C4-2B (cell line): Measurements from ENCODE around the gene DBNL.
"Not testable (repeated sequence)": the region's sequence is repeated elsewhere in the genome, so short reads cannot be mapped to it uniquely, and the experiment has no call there.

Experiments
- H3K27ac ChIP-seq: fragments of 450-650 bp; 2 replicates; pipeline ENCODE4 v1.5.1; 2017
- CTCF ChIP-seq: fragments of 450-650 bp; conservative IDR thresholded peaks from 2 replicates; pipeline ENCODE4 v1.5.1; 2017; ENCODE audit warnings: mild to moderate bottlenecking
- ZFX ChIP-seq: fragments of 450-650 bp; IDR thresholded peaks from 2 replicates; pipeline ENCODE4 v1.6.1; 2017

Gene DBNL

GRCh38 chr7:44039800-44040492, 4.6 kb upstream of the DBNL start:
- not testable (repeated sequence) for H3K27ac ChIP-seq

GRCh38 chr7:44040493-44040891, 4.0 kb upstream of the DBNL start:
- H3K27ac ChIP-seq = not testable (repeated sequence)

- no peak for TF ChIP-seq ZFX
- TF ChIP-seq CTCF = no peak
- no peak overlapping the region for H3K27ac ChIP-seq
Observed at GRCh38 chr7:44042221-44042620, 2.3 kb upstream of the DBNL start.

- TF ChIP-seq CTCF (no peak), ZFX (no peak)
- peak overlapping the region; percentile 90 for H3K27ac ChIP-seq
Observed at GRCh38 chr7:44043902-44044301, 600 bp upstream of the DBNL start.

GRCh38 chr7:44045226-44046014, 918 bp downstream of the DBNL start:
- TF ChIP-seq ZFX = no peak
- TF ChIP-seq CTCF = no peak
- H3K27ac ChIP-seq = peak overlapping the region; percentile 90

GRCh38 chr7:44046321-44047061, 2.0 kb downstream of the DBNL start:
- TF ChIP-seq ZFX (no peak), CTCF (no peak)

GRCh38 chr7:44048031-44048795, 3.7 kb downstream of the DBNL start:
- H3K27ac ChIP-seq = no peak overlapping the region
- TF ChIP-seq CTCF (no peak), ZFX (no peak)

More at GRCh38 chr7:44046321-44047061, 2.0 kb downstream of the DBNL start:
- no peak overlapping the region for H3K27ac ChIP-seq
